Epidermal melanocyte (primary cell): ENCODE results near the gene MATN1.

Experiments used
- DNase-seq: peaks from one replicate; pipeline ENCODE4 v3.0.0; 2011; ENCODE audit warnings: low spot score; ENCODE audit not compliant: insufficient read length

Gene MATN1

GRCh38 chr1:30745156-30745833 is 21.9 kb upstream of the MATN1 start:
- no peak for DNase-seq

- DNase-seq = no peak
Observed at GRCh38 chr1:30744060-30744756, 20.8 kb upstream of the MATN1 start.

GRCh38 chr1:30743584-30744059 is 20.2 kb upstream of the MATN1 start:
- no peak for DNase-seq

GRCh38 chr1:30742963-30743559 is 19.7 kb upstream of the MATN1 start:
- DNase-seq = no peak

- DNase-seq = no peak
Observed at GRCh38 chr1:30742300-30742962, 19.0 kb upstream of the MATN1 start.

- DNase-seq = no peak
Observed at GRCh38 chr1:30741239-30741894, 18.0 kb upstream of the MATN1 start.

- DNase-seq = no peak
Observed at GRCh38 chr1:30740251-30741238, 17.2 kb upstream of the MATN1 start.

- no peak for DNase-seq
Observed at GRCh38 chr1:30739601-30740000, 16.2 kb upstream of the MATN1 start.

GRCh38 chr1:30738715-30739559 is 15.6 kb upstream of the MATN1 start:
- no peak for DNase-seq

- no peak for DNase-seq
Observed at GRCh38 chr1:30738040-30738714, 14.8 kb upstream of the MATN1 start.

GRCh38 chr1:30737357-30738039 is 14.1 kb upstream of the MATN1 start:
- no peak for DNase-seq

- DNase-seq = no peak
Observed at GRCh38 chr1:30735668-30736498, 12.5 kb upstream of the MATN1 start.

- no peak for DNase-seq
Observed at GRCh38 chr1:30735124-30735523, 11.7 kb upstream of the MATN1 start.

GRCh38 chr1:30734580-30734979 is 11.2 kb upstream of the MATN1 start:
- DNase-seq = no peak

- no peak for DNase-seq
Observed at GRCh38 chr1:30734106-30734505, 10.7 kb upstream of the MATN1 start.

GRCh38 chr1:30733493-30733892 is 10.1 kb upstream of the MATN1 start:
- no peak for DNase-seq

GRCh38 chr1:30732277-30732996 is 9.1 kb upstream of the MATN1 start:
- DNase-seq = peak; percentile 66
